NCI-H146 treated with DMSO at 0.1 percent for 48 hours (cell line): ENCODE results near the gene EPHA2.
"Not testable (repeated sequence)": the region's sequence is repeated elsewhere in the genome, so short reads cannot be mapped to it uniquely, and the experiment has no call there.

Experiments
- DNase-seq: peaks from one replicate; lab custom pipeline; 2025; ENCODE audit not compliant: unreplicated experiment; lab: John Stamatoyannopoulos, UW

The EPHA2 gene

GRCh38 chr1:16122350-16122881, 33.5 kb downstream of the EPHA2 start:
- DNase-seq: no peak

GRCh38 chr1:16120940-16121410, 34.9 kb downstream of the EPHA2 start:
- peak; percentile 29 for DNase-seq

- no peak for DNase-seq
Observed at GRCh38 chr1:16120407-16120806, 35.5 kb downstream of the EPHA2 start.

GRCh38 chr1:16119926-16120325, 35.9 kb downstream of the EPHA2 start:
- DNase-seq: no peak

DNA sequence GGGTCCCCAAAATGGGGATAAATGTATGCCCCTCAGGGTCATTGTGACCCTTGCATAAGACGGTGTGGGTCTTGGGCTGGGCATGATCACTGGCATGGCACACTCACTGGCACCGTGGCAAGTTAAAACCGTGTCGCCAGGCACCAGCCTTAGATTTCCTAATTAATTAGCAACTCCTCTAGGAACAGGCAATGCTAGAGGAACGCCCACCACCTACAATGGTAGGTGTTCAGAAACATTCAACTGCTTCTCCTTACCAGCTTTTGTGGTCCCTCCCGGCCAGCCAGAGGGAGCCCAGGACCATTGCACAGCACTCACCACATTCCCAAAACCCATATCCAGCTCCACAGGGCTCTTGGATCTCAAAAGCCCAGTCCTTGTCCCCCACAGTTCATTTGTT, 36.4 kb downstream of the EPHA2 start:
- DNase-seq: no peak

DNA sequence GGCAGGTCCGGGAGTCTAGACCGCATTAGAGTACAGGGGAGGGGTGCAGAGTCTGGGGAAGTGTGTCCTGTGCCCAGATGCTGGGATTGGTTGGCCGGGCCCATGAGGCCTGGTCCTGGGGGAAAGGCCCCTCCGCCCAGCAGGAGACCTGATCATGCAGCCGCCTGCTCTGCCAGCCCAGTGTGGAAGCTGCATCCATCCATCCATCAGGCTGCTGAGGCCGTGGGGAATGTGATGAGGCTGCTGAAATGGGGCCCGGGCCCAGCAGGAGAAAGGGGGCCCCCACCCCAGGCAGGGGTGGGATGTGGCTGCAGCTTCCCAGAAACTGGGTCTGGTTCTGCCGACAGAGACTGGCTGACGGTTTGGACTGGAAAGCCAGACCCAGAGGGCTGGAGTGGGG, 37.2 kb downstream of the EPHA2 start:
- DNase-seq: no peak

- no peak for DNase-seq
Observed at GRCh38 chr1:16117936-16118335, 37.9 kb downstream of the EPHA2 start.

GRCh38 chr1:16117369-16117768, 38.5 kb downstream of the EPHA2 start:
- no peak for DNase-seq

- no peak for DNase-seq
Observed at GRCh38 chr1:16116625-16117024, 39.2 kb downstream of the EPHA2 start.

DNA sequence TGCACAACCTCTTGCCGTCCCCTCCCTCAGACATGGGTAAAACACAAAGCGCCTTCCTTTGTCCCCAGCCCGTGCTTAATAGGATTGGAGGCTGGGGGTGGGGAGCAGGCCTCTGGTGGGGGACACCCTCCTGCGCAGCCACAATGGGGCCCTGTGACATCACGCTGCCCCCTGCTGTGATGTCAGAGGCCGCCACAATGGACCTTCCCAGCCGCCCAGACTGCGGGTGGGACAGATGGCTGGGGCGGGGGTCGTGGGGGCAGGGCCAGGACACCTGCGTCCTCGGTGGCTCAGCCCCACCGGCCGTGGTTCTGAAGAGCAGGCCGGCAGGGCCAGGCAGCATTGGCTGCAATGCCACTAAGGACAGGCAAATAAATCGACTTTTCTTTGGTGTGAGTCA, 39.9 kb downstream of the EPHA2 start:
- DNase-seq: peak; percentile 65

DNA sequence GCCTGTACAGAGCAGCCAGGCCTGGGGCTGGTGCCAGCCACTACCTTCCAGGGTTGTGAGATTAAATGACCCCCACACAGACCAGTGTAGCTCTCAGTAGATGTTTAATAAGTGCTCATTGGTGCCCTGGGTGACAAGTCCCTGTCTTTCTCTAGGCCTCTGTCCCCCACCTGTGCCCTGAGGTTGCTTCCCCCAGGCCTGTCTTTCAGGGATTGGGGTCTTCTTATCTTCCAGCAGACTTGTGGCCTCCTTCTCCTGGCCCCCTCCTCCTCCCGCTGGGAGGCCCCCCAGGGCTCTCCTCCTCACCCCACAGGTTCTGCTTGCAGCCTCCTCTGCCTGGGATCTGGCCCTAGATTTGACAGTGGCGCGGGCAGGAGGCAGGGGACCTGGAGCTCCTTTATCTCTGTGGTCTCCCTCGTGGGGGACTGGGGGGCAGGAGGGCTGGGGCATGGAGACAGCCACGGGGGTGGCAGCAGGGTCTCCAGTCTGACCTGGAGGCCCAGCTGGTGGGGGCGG, 40.3 kb downstream of the EPHA2 start:
- DNase-seq: no peak

DNA sequence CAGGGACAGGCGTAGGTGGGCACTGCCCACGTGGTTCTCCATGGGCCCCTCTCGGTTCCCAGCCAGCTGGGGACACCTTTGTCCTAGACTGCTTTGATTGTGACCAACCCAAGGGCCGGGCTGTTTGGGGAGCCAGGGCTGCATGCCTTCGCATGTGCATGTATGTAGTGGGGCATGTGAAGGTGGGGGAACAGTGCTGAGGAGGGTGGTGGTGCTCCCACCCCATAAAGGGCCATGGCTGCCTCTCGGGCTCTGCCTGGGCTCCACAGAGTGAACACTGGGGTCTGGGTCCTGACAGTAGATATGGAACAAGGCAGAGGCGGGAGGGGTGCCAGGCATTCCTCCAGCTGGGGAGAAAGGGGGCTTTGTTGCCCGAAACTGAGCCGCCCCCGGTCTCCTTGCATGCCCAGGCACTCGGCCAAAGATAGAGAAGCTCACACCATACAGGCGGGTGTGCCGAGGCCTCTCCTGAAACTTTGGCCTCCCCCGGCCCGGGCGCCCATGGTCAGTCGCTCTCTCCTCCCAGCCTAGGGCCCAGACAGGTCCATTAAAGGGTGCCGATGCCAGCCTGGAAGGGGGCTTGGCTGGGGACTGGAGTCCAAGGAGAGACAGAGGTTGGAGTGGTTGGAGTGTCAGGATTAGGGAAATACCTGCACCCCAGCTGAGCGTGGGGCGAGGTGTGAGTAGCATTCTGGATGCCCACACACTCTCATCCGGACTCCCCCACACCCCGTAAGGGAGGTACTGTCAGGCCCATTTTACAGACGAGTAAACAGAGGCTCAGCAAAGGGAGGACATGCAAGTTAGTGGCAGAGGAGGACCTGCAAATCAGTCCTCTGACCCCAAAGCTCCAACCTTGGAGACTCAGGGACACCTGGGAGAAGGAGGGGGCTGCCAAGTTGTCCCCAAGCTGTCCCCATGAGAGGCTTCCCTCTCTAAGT, 41.1 kb downstream of the EPHA2 start:
- DNase-seq: no peak

GRCh38 chr1:16112596-16113555, 43.0 kb downstream of the EPHA2 start:
- no peak for DNase-seq

- DNase-seq: no peak
Observed at GRCh38 chr1:16111771-16112595, 43.9 kb downstream of the EPHA2 start.

DNA sequence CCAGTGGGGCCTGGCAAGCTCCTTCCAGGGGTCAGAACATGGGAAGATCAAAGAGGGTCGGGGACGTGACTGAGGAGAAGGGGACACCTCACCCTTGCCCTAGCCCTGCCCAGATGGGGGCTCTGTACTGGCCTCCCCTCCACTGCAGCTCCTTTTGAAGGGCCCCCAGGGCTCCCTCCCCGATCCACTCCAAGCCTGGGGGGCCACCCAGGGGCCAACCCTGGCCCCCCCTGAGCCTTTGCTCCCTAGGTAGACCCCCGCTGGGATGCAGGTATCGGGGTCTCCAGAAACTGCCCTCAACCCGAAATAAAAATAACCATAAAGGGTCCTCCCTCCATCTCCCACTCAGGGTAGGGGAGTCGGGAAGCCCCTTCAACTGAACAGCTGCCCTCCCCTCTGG, 45.0 kb downstream of the EPHA2 start:
- no peak for DNase-seq

- no peak for DNase-seq
Observed at GRCh38 chr1:16110456-16110855, 45.4 kb downstream of the EPHA2 start.

- no peak for DNase-seq
Observed at GRCh38 chr1:16109571-16109970, 46.3 kb downstream of the EPHA2 start.

DNA sequence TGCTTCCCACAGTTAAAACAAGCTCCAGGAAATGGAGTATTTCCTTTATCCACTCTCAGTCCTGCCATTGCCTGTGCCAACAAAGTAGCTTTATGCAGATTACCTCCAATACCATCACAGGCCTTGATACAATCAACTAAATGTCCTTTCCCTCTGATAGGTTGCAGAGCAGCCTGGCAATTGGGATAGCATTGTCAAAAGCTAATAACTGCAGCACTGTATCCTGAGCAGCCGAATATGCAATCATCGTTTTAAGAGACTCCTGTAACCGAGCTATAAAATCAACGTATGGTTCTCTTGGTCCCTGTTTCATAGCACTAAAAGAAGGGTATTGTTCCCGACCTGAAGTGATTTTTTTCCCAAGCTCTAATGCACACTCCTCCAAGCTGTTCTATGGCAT, 48.8 kb downstream of the EPHA2 start:
- DNase-seq: not testable (repeated sequence)

DNA sequence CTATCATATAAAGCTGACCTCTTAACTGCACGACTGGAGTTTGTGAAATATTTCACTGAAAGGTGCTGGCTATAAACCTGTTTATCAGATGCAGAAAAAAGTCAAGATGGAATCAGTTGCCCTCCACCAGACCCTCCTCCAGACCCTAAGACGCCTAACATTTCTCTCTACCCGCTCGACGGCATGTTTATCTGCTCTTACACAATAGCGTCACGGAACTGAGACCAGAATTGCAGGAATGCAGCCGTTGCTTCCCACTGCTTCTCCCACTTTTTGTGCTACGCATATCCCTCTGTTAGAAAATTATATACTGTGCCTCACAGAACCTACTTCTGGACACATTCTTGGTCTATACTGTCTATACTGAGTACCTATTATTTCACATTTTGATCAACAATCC, 54.2 kb downstream of the EPHA2 start:
- no peak for DNase-seq

DNA sequence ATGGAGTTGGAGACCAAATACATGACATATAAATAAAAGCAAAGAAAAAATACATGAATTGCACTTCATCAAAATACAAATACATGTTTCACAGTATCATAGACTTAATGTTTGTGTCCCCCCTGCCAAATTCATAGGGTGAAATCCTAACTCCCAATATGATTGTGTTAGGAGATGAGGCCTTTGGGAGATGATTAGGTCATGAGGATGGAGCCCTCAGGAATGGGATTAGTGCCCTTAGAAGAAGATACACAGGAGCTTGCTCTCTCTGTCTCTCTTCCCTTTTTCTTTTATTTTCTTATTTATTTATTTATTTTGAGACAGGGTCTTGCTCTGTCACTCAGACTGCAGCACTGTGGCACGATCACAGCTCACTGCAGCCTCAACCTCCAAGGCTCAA, 56.5 kb downstream of the EPHA2 start:
- no peak for DNase-seq
